ENCODE measurements around the gene CHN1.
A peak's percentile ranks its signal among the peaks of the same experiment; 100 is the strongest.

Gene CHN1

DNA sequence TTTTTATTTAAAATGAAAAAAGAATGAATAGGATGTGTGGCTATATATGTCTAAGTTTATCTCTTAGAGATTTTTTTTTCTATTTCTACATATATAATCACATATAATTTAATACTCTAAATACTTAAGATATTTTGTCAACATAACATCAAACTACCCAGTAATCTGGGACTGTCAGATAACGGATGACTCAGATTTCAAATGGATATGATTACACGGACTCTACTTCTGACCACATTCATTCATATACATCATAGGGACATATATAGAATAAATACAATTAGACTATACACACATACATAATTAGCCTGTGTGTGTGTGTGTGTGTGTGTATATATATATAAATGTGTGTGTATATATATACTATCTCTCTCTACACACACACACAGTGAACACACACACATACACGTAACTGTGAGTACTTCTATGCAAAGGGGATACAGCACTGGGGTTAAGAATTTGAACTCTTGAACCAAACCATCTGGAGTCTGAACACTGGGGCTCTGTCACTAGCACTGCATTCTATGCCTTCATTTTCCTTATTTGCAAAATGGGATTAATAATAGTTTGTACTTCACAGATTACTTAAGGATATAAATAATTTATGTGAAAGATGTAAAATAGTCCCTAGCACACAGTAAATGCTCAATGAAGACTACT is 59.5 kb downstream of the CHN1 start:
- Histone ChIP-seq H3K27ac (peak overlapping the region; percentile 18), H3K36me3 (replicated peaks) (no peaks in the 10 kb centered on the region), H3K4me3 (ENCODE audit: low read depth, low read length) (no peak overlapping the region), H3K27me3 (replicated peaks) (no peaks in the 10 kb centered on the region)
- TF ChIP-seq, protein P1, sequence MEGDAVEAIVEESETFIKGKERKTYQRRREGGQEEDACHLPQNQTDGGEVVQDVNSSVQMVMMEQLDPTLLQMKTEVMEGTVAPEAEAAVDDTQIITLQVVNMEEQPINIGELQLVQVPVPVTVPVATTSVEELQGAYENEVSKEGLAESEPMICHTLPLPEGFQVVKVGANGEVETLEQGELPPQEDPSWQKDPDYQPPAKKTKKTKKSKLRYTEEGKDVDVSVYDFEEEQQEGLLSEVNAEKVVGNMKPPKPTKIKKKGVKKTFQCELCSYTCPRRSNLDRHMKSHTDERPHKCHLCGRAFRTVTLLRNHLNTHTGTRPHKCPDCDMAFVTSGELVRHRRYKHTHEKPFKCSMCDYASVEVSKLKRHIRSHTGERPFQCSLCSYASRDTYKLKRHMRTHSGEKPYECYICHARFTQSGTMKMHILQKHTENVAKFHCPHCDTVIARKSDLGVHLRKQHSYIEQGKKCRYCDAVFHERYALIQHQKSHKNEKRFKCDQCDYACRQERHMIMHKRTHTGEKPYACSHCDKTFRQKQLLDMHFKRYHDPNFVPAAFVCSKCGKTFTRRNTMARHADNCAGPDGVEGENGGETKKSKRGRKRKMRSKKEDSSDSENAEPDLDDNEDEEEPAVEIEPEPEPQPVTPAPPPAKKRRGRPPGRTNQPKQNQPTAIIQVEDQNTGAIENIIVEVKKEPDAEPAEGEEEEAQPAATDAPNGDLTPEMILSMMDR (IDR thresholded peaks at IDR 0.05; ENCODE audit: low read depth, low read length, missing control alignments) = no peak
- in situ Hi-C loops (cut with HindIII; ENCODE audit: low pct_ligation_motif_present, low sequenced_read_pairs) = no loop called here
- DNase-seq = peak; percentile 47

DNA sequence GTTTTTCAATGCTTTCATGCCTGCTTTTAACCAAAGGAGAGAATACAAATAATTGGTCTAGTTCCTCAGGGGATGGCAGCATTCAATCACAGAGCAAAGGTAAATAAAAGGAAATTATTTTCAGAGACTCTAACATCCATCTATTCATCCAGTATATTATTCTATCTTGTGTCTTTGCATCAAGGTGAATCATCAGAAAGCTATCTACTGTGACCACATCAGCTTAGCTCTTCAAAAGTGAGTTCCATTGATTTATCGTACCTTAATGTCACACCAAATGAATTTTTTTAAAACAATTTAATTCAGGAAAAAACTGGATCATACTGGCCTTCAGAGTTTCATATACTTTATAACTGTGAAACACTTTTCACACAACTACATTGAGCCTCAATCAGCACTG is 66.1 kb downstream of the CHN1 start:
- TF ChIP-seq, protein P1 (IDR thresholded peaks at IDR 0.05; ENCODE audit: low read depth, low read length, missing control alignments) = no peak
- Histone ChIP-seq H3K27ac (no peak overlapping the region), H3K4me3 (ENCODE audit: low read depth, low read length) (no peak overlapping the region), H3K36me3 (replicated peaks) (no peaks in the 10 kb centered on the region), H3K27me3 (replicated peaks) (no peaks in the 10 kb centered on the region)
- DNase-seq = peak; percentile 31
- in situ Hi-C loops (cut with HindIII; ENCODE audit: low pct_ligation_motif_present, low sequenced_read_pairs) = no loop called here

DNA sequence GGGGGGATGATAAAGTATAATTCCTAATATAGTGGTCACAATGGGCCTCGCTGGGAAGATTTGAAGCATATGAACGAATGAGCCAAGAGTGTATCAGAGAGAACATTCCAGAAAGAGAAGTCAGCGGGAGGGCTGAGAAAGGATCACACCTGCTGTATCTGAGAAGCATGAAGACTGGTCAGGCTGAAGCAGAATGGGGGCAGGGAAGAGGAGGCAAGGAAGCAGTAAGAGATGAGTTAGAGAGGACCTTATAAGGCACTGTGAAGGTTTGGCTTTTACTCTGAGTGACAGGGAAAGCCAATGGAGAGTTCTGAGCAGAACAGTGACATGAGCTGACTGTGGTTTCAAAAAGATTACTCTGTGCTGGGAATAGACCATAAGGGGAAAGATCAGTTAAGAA is 73.5 kb downstream of the CHN1 start:
- Histone ChIP-seq H3K4me3 (ENCODE audit: low read depth, low read length) (no peak overlapping the region), H3K36me3 (replicated peaks) (no peaks in the 10 kb centered on the region), H3K27ac (no peak overlapping the region), H3K27me3 (replicated peaks) (no peaks in the 10 kb centered on the region)
- in situ Hi-C loops (cut with HindIII; ENCODE audit: low pct_ligation_motif_present, low sequenced_read_pairs) = no loop called here
- DNase-seq = peak; percentile 71
- TF ChIP-seq, protein P1 (IDR thresholded peaks at IDR 0.05; ENCODE audit: low read depth, low read length, missing control alignments) = no peak

DNA sequence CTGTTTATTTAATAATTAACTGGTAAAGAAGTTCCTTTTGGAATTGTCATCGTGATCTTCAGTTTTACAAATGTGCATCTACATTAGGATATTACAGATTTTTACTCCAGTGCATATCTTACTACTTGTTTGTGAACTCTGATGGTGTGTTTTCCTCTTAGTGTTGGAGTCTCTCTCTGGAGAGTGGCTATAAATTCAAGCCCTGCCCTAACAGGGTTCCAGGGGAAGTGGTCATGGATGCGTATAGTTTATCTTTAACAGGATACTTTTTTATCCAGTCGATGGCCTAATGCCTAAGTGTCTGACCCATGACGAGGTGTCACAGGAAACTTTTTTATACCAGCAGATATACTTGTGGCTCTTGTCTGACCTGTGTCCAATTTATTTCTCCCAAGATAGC is 75.4 kb downstream of the CHN1 start:
- H3K4me3 ChIP-seq (ENCODE audit: low read depth, low read length) = no peak overlapping the region
- H3K27me3 ChIP-seq (replicated peaks) = no peaks in the 10 kb centered on the region
- H3K27ac ChIP-seq = no peak overlapping the region
- TF ChIP-seq, protein P1 (IDR thresholded peaks at IDR 0.05; ENCODE audit: low read depth, low read length, missing control alignments) = no peak
- in situ Hi-C loops (cut with HindIII; ENCODE audit: low pct_ligation_motif_present, low sequenced_read_pairs) = no loop called here
- no peak for DNase-seq
- no peaks in the 10 kb centered on the region for H3K36me3 ChIP-seq (replicated peaks)

DNA sequence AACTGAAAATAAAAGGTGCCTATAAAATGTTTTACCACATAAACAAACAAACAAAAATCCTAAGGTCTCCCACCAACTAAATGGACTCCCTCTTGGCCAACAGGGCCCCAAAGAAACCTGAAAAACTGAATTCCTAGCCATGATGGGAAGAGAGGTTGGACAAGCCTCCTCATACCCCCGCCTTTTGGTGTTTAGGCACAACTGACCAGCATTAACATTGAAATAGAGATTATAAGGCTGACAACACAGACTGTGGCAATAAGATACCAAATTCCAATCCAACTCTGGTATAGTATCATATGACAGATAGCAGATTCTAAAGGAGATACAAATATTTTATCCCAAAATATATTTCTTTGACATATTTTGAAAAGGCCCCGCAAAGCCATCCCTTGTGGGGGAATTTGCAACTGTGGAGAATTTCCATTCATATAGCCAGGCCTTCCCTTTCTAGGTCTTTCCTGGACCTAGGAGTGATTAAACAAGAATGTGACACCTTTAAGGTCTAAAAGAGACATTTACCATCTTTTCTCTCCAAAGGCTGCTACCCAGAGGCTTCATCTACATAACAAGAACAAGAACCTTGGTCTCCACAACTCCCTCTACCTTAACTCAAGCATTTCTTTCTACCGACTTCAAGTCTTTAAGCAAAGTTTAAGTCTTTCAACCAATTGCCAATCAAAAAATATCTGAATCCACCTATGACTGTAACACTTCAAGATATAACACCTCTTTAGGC is 80.0 kb downstream of the CHN1 start:
- Histone ChIP-seq H3K27ac (no peak overlapping the region), H3K4me3 (ENCODE audit: low read depth, low read length) (no peak overlapping the region), H3K36me3 (replicated peaks) (no peaks in the 10 kb centered on the region), H3K27me3 (replicated peaks) (no peaks in the 10 kb centered on the region)
- TF ChIP-seq, protein P1 (IDR thresholded peaks at IDR 0.05; ENCODE audit: low read depth, low read length, missing control alignments) = no peak
- in situ Hi-C loops (cut with HindIII; ENCODE audit: low pct_ligation_motif_present, low sequenced_read_pairs) = no loop called here
- DNase-seq = no peak

Measured in brain microvascular endothelial cell (primary cell).